Activated CD8-positive, alpha-beta memory T cell treated with anti-CD3 and anti-CD28 coated beads for 24 hours (primary cell): ENCODE data around the gene HMOX2.

Source experiments
- DNase-seq: peaks from one replicate; pipeline ENCODE4 v3.0.0-alpha.2; 2020

HMOX2 gene, protein sequence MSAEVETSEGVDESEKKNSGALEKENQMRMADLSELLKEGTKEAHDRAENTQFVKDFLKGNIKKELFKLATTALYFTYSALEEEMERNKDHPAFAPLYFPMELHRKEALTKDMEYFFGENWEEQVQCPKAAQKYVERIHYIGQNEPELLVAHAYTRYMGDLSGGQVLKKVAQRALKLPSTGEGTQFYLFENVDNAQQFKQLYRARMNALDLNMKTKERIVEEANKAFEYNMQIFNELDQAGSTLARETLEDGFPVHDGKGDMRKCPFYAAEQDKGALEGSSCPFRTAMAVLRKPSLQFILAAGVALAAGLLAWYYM

GRCh38 chr16:4475880-4476788, at the start of gene HMOX2:
Gene HMOX2, plus strand, starts transcription at chr16:4476398. Its CDS starts 29,127 bp downstream, at chr16:4505525.
- peak; percentile 99 for DNase-seq

GRCh38 chr16:4426722-4427372, 49.4 kb upstream of the HMOX2 start:
- no peak for DNase-seq

DNA sequence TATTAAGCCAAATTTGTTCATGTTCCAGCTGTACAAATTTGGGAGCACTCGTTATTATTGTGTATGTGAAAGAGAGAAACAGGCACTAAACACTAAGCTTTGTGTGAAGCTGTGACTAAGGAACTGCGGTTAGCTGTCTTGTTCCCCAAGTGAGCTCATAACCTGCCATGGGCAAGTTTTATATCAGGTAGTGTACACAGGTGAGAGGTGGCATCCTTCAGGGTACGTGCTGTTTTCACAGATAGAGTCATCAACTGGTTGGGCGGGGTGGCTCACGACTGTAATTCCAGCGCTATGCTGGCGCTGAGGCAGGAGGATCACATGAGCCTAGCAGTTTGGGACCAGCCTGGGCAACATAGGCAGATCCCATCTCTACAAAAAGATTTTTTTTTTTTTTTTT, 47.7 kb upstream of the HMOX2 start:
- no peak for DNase-seq

- DNase-seq = no peak
These were observed 45.2 kb upstream of the HMOX2 start for GRCh38 chr16:4431023-4431422.

GRCh38 chr16:4433228-4433627, 43.0 kb upstream of the HMOX2 start:
- DNase-seq = no peak

DNA sequence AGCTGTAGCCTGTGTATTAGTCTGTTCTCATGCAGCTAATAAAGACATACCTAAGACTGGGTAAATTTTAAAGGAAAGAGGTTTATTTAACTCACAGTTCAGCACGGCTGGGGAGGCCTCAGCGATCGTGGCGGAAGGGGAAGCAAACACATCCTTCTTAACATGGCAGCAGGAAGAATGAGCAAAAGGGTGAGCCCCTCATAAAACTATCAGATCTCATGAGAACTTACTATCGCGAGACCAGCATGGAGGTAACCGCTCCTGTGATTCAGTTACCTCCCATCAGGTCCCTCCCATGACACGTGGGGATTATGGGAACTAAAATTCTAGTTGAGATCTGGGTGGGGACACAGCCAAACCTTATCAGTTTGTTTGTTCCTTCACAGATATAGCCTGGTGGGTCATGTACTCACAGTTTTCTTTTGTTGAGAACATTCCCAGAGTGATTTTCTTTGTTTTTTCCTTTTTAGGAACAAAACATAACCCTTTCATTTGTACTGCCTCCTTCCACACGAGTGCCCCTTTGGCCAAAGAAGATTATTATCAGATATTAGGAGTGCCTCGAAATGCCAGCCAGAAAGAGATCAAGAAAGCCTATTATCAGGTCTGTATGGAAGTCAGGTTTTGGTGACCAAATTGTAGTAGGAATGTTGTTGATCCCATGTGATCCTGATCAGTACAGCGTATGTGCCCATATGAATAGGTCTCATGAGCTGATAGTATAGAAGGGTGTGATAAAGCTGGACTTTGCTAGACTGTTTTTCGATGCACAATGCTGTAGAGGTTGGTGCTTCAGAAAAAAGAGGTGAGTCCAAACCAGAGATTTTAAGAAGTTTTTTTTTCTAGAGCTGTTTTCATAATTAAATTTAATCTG, 42.0 kb upstream of the HMOX2 start:
- no peak for DNase-seq

- DNase-seq = no peak
These were observed 40.7 kb upstream of the HMOX2 start for GRCh38 chr16:4435337-4436067.

- DNase-seq = no peak
These were observed 38.8 kb upstream of the HMOX2 start for GRCh38 chr16:4437366-4437765.

- DNase-seq = no peak
These were observed 33.8 kb upstream of the HMOX2 start for GRCh38 chr16:4442371-4442770.

- DNase-seq = no peak
These were observed 32.9 kb upstream of the HMOX2 start for GRCh38 chr16:4443271-4443670.

GRCh38 chr16:4443986-4444385, 32.2 kb upstream of the HMOX2 start:
- DNase-seq = no peak

- DNase-seq = no peak
These were observed 25.8 kb upstream of the HMOX2 start for GRCh38 chr16:4450430-4450829.

DNA sequence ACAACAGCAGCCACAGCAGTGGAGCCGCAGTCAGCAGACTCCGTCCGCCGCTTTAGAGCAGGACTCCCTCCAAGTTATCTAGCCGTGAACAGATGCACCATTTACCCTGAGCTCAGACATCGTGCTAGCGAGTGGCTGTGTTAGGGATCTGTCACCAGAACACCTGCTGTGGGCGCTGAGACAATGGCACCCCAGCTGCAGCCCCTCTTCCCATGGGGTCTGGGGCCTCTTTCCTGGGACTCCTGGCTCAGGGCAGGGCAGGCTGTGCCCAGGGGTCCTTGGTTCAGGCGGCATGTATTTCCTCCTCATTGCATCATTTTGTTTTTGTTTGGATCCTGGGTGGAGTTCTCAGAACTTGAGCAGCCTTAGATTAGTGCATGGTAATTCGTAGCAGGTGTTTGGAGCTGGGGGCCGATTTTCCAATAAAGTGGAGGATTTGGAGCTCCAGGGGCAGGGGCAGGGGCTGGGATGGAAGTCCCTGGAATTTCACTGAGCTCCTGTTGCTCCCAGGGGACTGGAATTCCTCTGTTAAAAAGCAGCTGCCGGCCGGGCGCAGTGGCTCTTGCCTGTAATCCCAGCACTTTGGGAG, 25.2 kb upstream of the HMOX2 start:
- no peak for DNase-seq

GRCh38 chr16:4452674-4453073, 23.5 kb upstream of the HMOX2 start:
- DNase-seq = no peak

DNA sequence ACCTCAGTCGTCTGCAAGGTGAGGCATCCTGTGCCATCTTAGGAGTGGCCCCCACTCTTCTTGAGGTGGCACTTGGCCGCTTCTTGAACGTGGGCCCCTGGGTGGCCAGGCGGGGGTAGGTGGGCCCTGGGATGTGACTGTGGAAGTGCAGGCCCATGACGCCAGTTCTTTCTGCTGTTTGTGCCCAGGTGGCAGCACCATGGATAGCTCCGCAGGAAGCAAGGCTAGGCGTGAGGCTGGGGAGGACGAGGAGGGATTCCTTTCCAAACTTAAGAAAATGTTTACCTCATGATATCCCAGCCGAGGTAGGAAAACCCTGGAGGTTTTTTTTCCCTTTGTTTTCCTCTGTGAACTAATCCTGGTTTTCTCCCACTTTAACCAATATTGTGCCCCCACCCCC, 21.6 kb upstream of the HMOX2 start:
- no peak for DNase-seq

- DNase-seq = no peak
These were observed 21.1 kb upstream of the HMOX2 start for GRCh38 chr16:4455081-4455480.

DNA sequence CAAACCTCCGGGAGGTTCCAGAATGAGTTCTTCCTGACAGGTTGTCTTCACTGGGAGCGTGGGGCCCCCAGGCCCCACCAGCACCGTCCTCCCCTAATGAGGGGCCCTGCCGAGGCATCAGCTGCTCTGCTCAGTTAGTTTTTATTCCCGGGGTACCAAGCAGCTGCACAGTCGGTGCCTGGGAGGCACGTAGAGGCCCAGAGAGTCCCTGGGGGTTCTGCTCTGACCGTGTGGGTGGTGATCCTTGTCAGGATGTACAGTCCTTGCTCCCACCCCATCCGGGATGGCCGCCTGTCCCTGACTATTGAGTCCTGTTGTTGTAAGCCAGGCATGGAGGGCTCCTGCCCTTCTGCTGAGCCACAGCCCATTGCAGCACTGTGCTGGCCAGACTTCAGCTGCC, 20.2 kb upstream of the HMOX2 start:
- no peak for DNase-seq

DNA sequence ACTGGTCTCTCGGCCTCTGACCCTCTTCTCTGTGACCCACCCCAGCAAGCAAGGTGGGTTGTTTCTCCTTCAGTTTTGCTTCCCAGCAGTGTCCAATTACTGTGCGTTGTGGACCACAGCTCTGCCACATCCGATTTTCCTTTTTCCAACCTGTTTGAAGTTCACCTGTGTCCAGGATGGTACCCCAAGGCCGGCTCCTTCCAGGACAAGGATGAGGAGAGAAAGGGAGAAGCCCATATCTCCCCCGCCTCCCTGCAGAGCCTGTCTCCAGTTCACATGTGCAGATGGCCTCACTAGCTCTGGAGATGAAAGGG, 15.3 kb upstream of the HMOX2 start:
- no peak for DNase-seq

- no peak for DNase-seq
These were observed 14.7 kb upstream of the HMOX2 start for GRCh38 chr16:4461250-4462085.

GRCh38 chr16:4463522-4464163, 12.6 kb upstream of the HMOX2 start:
- DNase-seq = no peak
